Neural progenitor cell (in vitro differentiated cells): ENCODE results near the gene NELL2.

ENCODE experiments used
- EZH2phosphoT487 ChIP-seq: fragments of 200-600 bp; sonication (generic); IDR thresholded peaks from 2 replicates; pipeline ENCODE4 v1.6.1; 2017; ENCODE audit warnings: antibody characterized with exemption
- TF ChIP-seq, protein P1 (sequence below): fragments of 200-600 bp; sonication (generic); IDR thresholded peaks from 2 replicates; pipeline ENCODE4 v1.5.1; 2017; ENCODE audit warnings: antibody characterized with exemption, mild to moderate bottlenecking

DNA sequence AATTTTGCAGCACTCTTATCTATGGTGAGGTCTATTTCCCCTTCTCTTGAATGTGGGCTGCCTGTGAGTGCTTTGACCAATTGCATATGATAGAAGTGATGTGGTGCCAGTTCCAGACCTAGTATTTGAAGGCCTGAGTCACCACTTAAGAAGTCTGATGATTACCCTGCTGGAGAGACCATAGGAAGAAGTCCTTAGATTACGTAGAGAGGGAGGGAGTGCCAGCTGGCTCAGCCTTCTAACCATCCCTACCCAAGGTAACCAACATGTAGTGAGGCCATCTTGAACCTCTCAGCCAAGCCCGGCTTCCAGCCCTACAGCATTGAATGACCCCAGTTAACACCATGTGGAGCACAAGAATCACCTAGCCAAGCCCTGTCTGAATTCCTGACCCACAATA, 166.9 kb downstream of the NELL2 start:
- TF ChIP-seq, protein P1, sequence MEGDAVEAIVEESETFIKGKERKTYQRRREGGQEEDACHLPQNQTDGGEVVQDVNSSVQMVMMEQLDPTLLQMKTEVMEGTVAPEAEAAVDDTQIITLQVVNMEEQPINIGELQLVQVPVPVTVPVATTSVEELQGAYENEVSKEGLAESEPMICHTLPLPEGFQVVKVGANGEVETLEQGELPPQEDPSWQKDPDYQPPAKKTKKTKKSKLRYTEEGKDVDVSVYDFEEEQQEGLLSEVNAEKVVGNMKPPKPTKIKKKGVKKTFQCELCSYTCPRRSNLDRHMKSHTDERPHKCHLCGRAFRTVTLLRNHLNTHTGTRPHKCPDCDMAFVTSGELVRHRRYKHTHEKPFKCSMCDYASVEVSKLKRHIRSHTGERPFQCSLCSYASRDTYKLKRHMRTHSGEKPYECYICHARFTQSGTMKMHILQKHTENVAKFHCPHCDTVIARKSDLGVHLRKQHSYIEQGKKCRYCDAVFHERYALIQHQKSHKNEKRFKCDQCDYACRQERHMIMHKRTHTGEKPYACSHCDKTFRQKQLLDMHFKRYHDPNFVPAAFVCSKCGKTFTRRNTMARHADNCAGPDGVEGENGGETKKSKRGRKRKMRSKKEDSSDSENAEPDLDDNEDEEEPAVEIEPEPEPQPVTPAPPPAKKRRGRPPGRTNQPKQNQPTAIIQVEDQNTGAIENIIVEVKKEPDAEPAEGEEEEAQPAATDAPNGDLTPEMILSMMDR, result no peak
- TF ChIP-seq EZH2phosphoT487, result no peak
